ENCODE data around the gene HSD17B12.

The HSD17B12 gene

DNA sequence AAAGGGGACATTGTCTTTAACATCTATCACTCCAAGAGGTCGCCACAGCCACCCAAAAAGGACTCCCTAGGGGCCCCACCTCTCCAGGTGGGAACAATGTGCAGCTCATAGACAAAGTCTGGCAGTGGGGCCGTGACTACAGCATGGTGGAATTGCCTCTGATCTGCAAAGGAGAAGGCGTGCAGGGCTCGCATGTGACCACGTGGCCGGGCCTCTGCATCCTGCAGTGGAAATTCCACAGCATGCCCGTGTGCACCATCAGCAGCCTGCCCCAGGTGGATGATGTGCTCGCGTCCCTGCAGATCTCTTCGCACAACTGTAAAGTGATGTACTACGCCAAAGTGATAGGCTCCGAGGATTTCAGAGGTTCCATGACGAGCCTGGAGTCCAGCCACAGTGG, 218.6 kb downstream of the HSD17B12 start:
- H3K27me3 ChIP-seq (replicated peaks; ENCODE audit: insufficient read depth, low read length) = no peaks in the 10 kb centered on the region
- no peak overlapping the region for H3K27ac ChIP-seq (ENCODE audit: low read length)
- TF ChIP-seq, protein P1, sequence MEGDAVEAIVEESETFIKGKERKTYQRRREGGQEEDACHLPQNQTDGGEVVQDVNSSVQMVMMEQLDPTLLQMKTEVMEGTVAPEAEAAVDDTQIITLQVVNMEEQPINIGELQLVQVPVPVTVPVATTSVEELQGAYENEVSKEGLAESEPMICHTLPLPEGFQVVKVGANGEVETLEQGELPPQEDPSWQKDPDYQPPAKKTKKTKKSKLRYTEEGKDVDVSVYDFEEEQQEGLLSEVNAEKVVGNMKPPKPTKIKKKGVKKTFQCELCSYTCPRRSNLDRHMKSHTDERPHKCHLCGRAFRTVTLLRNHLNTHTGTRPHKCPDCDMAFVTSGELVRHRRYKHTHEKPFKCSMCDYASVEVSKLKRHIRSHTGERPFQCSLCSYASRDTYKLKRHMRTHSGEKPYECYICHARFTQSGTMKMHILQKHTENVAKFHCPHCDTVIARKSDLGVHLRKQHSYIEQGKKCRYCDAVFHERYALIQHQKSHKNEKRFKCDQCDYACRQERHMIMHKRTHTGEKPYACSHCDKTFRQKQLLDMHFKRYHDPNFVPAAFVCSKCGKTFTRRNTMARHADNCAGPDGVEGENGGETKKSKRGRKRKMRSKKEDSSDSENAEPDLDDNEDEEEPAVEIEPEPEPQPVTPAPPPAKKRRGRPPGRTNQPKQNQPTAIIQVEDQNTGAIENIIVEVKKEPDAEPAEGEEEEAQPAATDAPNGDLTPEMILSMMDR (IDR thresholded peaks at IDR 0.05; ENCODE audit: low read length) = no peak
- TF ChIP-seq EZH2 (optimal IDR thresholded peaks at IDR 0.05; ENCODE audit: low read depth, low read length) (no peak), EZH2phosphoT487 (IDR thresholded peaks at IDR 0.05; ENCODE audit: low read length) (no peak)
- H3K36me3 ChIP-seq (replicated peaks; ENCODE audit: insufficient read depth, low read length) = no peaks in the 10 kb centered on the region
- no peaks in the 10 kb centered on the region for H3K9me3 ChIP-seq (replicated peaks; ENCODE audit: insufficient read depth, low read length)
- H3K9ac ChIP-seq (ENCODE audit: low read length) = no peak overlapping the region
- H3K79me2 ChIP-seq (ENCODE audit: low read length) = no peaks in the 10 kb centered on the region
- no peak for DNase-seq
- no peaks in the 10 kb centered on the region for H4K20me1 ChIP-seq (ENCODE audit: insufficient read depth, low read length)
- H3K4me1 ChIP-seq (ENCODE audit: low read length) = no peaks in the 10 kb centered on the region
- no peak overlapping the region for H3K4me2 ChIP-seq (ENCODE audit: low read depth, low read length)
- H3F3A ChIP-seq (ENCODE audit: insufficient read depth, low read length) = no peaks in the 10 kb centered on the region
- no peak overlapping the region for H3K4me3 ChIP-seq (ENCODE audit: low read length)
- no peaks in the 10 kb centered on the region for H3K9me2 ChIP-seq (replicated peaks; ENCODE audit: insufficient read depth, low read length)
- no peak overlapping the region for H2AFZ ChIP-seq (ENCODE audit: low read length)

DNA sequence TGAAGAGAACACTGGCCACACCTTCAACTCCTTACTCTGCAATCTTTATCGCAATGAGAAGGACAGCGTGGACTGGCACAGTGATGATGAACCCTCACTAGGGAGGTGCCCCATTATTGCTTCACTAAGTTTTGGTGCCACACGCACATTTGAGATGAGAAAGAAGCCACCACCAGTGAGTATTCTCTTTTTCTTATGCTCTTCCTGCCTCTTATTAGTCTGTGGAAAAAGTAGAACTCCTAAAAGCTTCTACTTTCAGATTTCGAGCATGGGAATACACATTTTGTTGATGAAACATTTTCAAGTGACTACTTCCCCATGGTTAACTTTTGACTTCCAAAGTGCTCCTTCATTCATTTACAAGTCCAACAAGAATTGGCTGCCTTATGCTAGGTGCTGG, 221.0 kb downstream of the HSD17B12 start:
- Histone ChIP-seq H3K4me3 (ENCODE audit: low read length) (no peak overlapping the region), H3K79me2 (ENCODE audit: low read length) (peaks cover 6% of the 10 kb centered on the region; the same call in 1 of the 2 replicates), H2AFZ (ENCODE audit: low read length) (no peak overlapping the region), H3K4me2 (ENCODE audit: low read depth, low read length) (no peak overlapping the region), H3K27me3 (replicated peaks; ENCODE audit: insufficient read depth, low read length) (no peaks in the 10 kb centered on the region), H4K20me1 (ENCODE audit: insufficient read depth, low read length) (no peaks in the 10 kb centered on the region), H3K36me3 (replicated peaks; ENCODE audit: insufficient read depth, low read length) (no peaks in the 10 kb centered on the region), H3K9me3 (replicated peaks; ENCODE audit: insufficient read depth, low read length) (no peaks in the 10 kb centered on the region), H3K9me2 (replicated peaks; ENCODE audit: insufficient read depth, low read length) (no peaks in the 10 kb centered on the region), H3K9ac (ENCODE audit: low read length) (no peak overlapping the region), H3F3A (ENCODE audit: insufficient read depth, low read length) (no peaks in the 10 kb centered on the region), H3K27ac (ENCODE audit: low read length) (no peak overlapping the region), H3K4me1 (ENCODE audit: low read length) (peaks cover 9% of the 10 kb centered on the region; the same call in 1 of the 2 replicates)
- no peak for DNase-seq
- TF ChIP-seq, protein P1 (IDR thresholded peaks at IDR 0.05; ENCODE audit: low read length) = no peak
- TF ChIP-seq EZH2 (optimal IDR thresholded peaks at IDR 0.05; ENCODE audit: low read depth, low read length) (no peak), EZH2phosphoT487 (IDR thresholded peaks at IDR 0.05; ENCODE audit: low read length) (no peak)

DNA sequence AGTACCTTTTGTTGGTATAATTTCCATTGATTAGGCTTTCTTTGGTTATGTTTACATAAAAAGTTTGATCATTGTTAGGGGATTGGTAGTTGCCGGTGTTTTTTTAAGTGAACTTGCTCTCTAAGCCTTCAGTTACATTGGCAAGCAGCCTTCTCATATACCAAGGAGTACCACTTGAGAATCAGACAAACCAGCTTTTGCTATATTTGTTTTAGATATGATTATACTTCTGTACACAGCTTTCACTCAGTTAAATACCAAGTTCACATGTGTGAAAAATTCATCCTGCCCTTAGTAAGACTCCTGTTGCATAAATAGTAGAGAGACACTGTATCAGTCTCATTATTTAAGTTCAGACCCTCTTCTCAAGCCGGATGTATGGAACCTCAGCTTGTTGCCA, 222.5 kb downstream of the HSD17B12 start:
- no peaks in the 10 kb centered on the region for H3K36me3 ChIP-seq (replicated peaks; ENCODE audit: insufficient read depth, low read length)
- no peak overlapping the region for H3K4me2 ChIP-seq (ENCODE audit: low read depth, low read length)
- no peaks in the 10 kb centered on the region for H3K9me2 ChIP-seq (replicated peaks; ENCODE audit: insufficient read depth, low read length)
- H3K27me3 ChIP-seq (replicated peaks; ENCODE audit: insufficient read depth, low read length) = no peaks in the 10 kb centered on the region
- peaks cover 21% of the 10 kb centered on the region for H3K4me1 ChIP-seq (ENCODE audit: low read length)
- no peaks in the 10 kb centered on the region for H3K9me3 ChIP-seq (replicated peaks; ENCODE audit: insufficient read depth, low read length)
- H3F3A ChIP-seq (ENCODE audit: insufficient read depth, low read length) = peaks cover 14% of the 10 kb centered on the region
- no peaks in the 10 kb centered on the region for H4K20me1 ChIP-seq (ENCODE audit: insufficient read depth, low read length)
- no peak overlapping the region for H2AFZ ChIP-seq (ENCODE audit: low read length)
- H3K9ac ChIP-seq (ENCODE audit: low read length) = no peak overlapping the region
- peaks cover 11% of the 10 kb centered on the region for H3K79me2 ChIP-seq (ENCODE audit: low read length)
- no peak overlapping the region for H3K4me3 ChIP-seq (ENCODE audit: low read length)
- TF ChIP-seq, protein P1 (IDR thresholded peaks at IDR 0.05; ENCODE audit: low read length) = no peak
- TF ChIP-seq EZH2phosphoT487 (IDR thresholded peaks at IDR 0.05; ENCODE audit: low read length) (no peak), EZH2 (optimal IDR thresholded peaks at IDR 0.05; ENCODE audit: low read depth, low read length) (no peak)
- no peak for DNase-seq
- no peak overlapping the region for H3K27ac ChIP-seq (ENCODE audit: low read length)

Measured in MM.1S (cell line).